GM21529 (cell line): ENCODE measurements around the gene PTPRE.
A peak's percentile ranks its signal among the peaks of the same experiment; 100 is the strongest.

Experiments used
- ATAC-seq: cut with Tn5 transposase; IDR thresholded peaks from one replicate; pipeline ENCODE4 v1.9.1; 2021; ENCODE audit not compliant: unreplicated experiment

Gene PTPRE

GRCh38 chr10:128018691-128019090 lies 111.8 kb downstream of the PTPRE start:
- ATAC-seq: no peak

GRCh38 chr10:128022261-128023196 lies 115.6 kb downstream of the PTPRE start:
- ATAC-seq: no peak

GRCh38 chr10:128024426-128024825 lies 117.5 kb downstream of the PTPRE start:
- no peak for ATAC-seq

- no peak for ATAC-seq
Observed at GRCh38 chr10:128025437-128025836, 118.5 kb downstream of the PTPRE start.

- ATAC-seq: no peak
Observed at GRCh38 chr10:128025951-128026350, 119.0 kb downstream of the PTPRE start.

GRCh38 chr10:128026615-128027300 lies 119.9 kb downstream of the PTPRE start:
- no peak for ATAC-seq

- no peak for ATAC-seq
Observed at GRCh38 chr10:128027306-128027705, 120.4 kb downstream of the PTPRE start.

GRCh38 chr10:128027822-128028507 lies 121.1 kb downstream of the PTPRE start:
- ATAC-seq: no peak

- ATAC-seq: no peak
Observed at GRCh38 chr10:128028508-128029289, 121.8 kb downstream of the PTPRE start.

GRCh38 chr10:128029290-128029651 lies 122.4 kb downstream of the PTPRE start:
- no peak for ATAC-seq

GRCh38 chr10:128029731-128030369 lies 122.9 kb downstream of the PTPRE start:
- no peak for ATAC-seq

GRCh38 chr10:128030498-128031072 lies 123.7 kb downstream of the PTPRE start:
- ATAC-seq: no peak

- ATAC-seq: no peak
Observed at GRCh38 chr10:128031216-128031615, 124.3 kb downstream of the PTPRE start.

- ATAC-seq: no peak
Observed at GRCh38 chr10:128032466-128032865, 125.6 kb downstream of the PTPRE start.

- ATAC-seq: peak; percentile 84
Observed at GRCh38 chr10:128035557-128035973, 128.7 kb downstream of the PTPRE start.

GRCh38 chr10:128036011-128036615 lies 129.2 kb downstream of the PTPRE start:
- no peak for ATAC-seq

GRCh38 chr10:128036746-128037543 lies 130.0 kb downstream of the PTPRE start:
- ATAC-seq: no peak

- ATAC-seq: no peak
Observed at GRCh38 chr10:128040096-128040495, 133.2 kb downstream of the PTPRE start.

- ATAC-seq: no peak
Observed at GRCh38 chr10:128040681-128041080, 133.8 kb downstream of the PTPRE start.
